HTERT RPE-1 (cell line): ENCODE data around the gene OSBPL3.
"Not testable (repeated sequence)": the region's sequence is repeated elsewhere in the genome, so short reads cannot be mapped to it uniquely, and the experiment has no call there.

Source experiments
- in situ Hi-C: fragments of 300-500 bp; cut with MboI; formaldehyde crosslinking; loops from 4 replicates; pipeline ENCODE4 v1.14.3; 2020; ENCODE audit warnings: low sequenced_read_pairs

The OSBPL3 gene

DNA sequence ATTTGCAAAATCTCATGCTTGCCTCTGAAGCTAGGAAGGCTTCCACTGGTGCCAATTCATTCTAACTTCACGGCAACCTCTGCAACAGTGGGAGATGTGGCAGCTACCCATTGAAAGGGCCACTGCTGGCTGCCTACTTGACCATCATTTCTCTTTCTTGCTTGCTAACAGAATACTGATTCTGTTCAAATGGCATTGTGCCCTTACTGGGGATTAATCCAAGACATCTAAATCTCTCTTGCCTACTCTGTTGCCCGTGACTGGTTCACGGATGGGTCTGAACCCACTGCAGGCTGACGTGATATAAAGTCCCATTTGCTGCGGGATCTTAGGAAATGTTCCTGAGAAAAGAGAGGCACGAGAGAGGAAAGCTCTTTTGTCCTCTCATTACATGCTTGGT, 171.5 kb downstream of the OSBPL3 start:
- in situ Hi-C loops = no loop called here

GRCh38 chr7:24802300-24802699, 177.7 kb downstream of the OSBPL3 start:
- in situ Hi-C loops = no loop called here

- in situ Hi-C loops = no loop called here
These were observed 178.1 kb downstream of the OSBPL3 start for GRCh38 chr7:24801883-24802282.

- in situ Hi-C loops = no loop called here
These were observed 179.3 kb downstream of the OSBPL3 start for GRCh38 chr7:24800667-24801066.

GRCh38 chr7:24800073-24800472, 179.9 kb downstream of the OSBPL3 start:
- in situ Hi-C loops = no loop called here

DNA sequence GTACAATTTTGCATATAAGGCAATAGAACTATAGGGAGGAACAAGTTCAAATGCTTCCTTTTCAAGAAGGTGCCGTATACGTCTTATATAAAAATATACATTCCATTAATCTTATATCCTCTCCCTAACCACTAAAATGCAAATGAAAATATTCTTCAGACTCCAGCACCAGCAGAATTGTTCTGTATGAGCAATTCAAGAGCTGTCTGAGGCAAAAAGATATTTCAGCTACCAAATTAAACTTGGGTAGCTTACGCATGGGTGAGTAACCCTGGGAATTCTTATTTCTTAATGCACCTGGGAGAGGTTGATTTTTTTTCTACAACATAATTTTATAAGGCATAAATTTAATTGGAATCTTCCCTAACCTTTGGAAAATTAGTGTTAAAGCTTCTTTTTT, 180.5 kb downstream of the OSBPL3 start:
- in situ Hi-C loops = no loop called here

GRCh38 chr7:24798261-24798660, 181.7 kb downstream of the OSBPL3 start:
- in situ Hi-C loops = no loop called here

GRCh38 chr7:24797270-24797669, 182.7 kb downstream of the OSBPL3 start:
- in situ Hi-C loops = no loop called here

- in situ Hi-C loops = no loop called here
These were observed 184.6 kb downstream of the OSBPL3 start for GRCh38 chr7:24795407-24795767.

DNA sequence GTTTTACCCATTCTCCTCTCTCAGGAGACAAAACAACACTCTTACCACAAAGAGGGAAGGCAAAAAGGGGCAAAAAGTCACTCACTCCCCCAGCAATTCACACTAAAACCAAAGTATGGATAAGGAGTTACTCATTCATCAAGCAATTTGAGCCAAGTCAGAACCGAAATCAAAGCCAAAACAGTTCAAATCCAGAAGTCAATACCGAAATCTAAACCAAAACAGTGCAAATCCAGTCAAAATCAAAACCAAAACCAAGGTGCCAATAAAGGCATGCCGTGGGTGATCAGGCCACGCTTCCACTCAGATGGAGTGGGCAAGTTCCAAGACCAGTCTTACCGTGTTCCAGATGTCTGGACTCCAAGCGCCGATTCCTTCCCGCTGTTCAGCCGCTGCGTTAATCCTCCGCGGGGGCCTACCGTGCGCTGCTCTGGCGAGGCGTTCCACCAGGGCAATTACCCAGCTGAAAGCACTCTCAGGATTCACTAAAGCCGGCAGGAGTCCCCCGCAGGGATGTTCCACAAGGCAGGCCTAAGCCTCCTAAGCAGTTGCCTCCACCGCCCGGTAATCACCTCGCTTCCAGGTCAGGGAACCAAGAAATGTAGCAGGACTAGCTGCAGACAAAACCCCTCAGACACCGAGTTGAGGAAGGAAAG, 185.1 kb downstream of the OSBPL3 start:
- in situ Hi-C loops = not testable (repeated sequence)

DNA sequence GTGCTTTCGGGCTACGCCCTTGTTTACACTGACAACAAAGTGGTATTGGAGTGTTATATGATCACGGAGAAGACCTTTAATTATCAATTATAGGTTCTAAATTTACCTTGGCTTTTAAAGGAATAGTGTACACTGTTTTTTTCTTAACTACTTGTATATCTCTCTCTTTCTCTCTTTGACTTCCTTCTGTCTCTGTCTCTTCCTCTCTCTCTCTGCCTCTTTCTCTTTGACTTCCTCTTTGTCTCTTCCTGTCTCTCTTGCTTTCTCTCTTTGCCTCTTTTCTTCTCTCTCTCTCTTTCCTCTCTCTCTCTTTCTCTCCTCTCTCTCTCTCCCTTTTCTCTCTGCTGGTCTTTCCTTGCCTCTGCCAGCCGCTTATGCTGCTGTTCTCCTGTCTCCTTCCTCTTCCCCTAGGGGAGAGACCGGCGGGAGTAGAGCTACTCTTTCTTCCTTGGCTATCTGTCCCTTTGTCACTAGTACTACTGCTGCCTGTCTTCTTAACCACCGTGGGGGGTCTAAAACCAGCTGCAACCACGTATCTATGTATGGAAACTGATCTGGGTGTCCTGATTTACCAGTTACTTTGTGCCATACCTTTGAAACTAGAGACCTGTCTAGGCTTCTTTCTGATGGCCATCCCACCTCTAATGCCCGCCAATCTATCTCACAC, 185.9 kb downstream of the OSBPL3 start:
- in situ Hi-C loops = no loop called here

- in situ Hi-C loops = no loop called here
These were observed 190.9 kb downstream of the OSBPL3 start for GRCh38 chr7:24788961-24789576.

DNA sequence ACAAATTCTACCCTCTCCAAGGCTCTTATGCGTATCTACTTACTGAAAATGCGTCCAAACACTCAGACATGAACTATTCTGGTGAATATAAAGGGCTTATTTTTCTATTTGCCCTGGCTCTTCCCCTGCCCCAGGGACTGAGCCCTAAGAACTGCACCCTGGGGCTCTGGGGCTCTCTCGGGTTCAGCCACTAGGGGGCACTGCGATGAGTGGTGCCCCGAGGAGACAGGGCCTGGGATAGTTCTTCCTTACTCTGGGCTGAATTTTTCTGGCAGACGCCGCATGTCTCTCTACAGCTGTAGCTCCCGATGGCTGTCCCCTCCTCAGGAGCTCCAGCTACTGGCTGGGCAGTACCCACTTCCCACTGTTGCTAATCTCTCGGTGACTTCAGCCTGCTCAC, 191.9 kb downstream of the OSBPL3 start:
- in situ Hi-C loops = no loop called here

DNA sequence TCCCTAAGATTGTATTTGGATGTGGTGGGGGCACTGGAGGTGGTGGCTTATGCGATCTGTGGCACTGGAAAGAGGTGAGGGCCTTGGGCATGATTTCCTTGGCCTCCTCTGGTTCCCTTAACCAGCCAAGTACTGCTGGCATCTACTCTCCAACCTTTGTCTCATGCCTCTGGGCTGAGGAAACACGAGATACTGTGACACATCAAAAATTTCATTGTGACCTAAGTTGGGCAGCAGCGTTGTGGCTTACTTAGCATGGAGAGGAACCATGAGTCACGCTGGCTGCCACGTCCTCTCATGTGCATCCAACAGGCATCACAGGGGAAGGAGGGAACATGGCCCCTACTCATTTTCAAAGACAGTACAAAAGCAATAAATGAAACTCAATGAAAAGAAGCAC, 193.0 kb downstream of the OSBPL3 start:
- in situ Hi-C loops = no loop called here

DNA sequence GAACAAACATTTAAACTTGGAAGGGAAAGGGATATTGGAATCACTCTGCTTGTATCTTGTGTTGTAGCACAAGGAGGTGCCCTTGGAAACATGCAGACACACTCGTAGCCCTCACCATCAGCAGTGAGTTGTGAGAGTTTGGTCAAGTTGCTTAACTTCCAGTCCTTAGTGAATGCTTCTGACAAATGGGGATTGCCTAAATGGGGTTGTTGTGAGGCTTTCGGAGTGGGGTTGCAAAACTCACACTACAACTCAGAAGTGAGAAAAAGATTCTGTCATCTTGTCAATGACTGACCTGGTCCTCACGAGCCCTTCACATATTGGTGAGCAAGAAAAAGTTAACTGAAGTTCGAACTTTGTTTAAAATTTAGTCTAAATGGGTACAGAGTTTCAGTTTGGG, 193.7 kb downstream of the OSBPL3 start:
- in situ Hi-C loops = no loop called here

- in situ Hi-C loops = no loop called here
These were observed 195.7 kb downstream of the OSBPL3 start for GRCh38 chr7:24784277-24784676.

DNA sequence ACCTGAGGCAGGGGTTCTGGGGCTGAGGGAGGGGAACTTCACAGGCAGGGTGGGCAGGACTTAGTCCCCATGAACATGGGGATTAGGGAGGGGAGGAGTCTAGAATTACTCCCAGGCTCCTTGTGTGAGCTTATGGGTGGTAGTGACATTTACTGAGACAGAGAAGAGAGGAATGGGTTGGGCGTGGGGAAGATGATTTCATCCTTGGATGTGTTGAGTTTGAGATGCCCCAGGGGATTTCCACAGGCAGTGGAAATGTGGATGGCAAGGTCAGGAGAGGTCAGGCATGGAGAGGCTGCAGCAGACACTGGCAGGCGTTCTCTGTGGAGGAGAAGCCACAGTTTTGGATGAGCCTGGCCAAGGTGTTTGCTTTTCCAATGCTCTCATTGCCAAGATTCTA, 196.3 kb downstream of the OSBPL3 start:
- in situ Hi-C loops = no loop called here

- in situ Hi-C loops = no loop called here
These were observed 198.9 kb downstream of the OSBPL3 start for GRCh38 chr7:24781106-24781505.

GRCh38 chr7:24779283-24779655, 200.7 kb downstream of the OSBPL3 start:
- in situ Hi-C loops = no loop called here

DNA sequence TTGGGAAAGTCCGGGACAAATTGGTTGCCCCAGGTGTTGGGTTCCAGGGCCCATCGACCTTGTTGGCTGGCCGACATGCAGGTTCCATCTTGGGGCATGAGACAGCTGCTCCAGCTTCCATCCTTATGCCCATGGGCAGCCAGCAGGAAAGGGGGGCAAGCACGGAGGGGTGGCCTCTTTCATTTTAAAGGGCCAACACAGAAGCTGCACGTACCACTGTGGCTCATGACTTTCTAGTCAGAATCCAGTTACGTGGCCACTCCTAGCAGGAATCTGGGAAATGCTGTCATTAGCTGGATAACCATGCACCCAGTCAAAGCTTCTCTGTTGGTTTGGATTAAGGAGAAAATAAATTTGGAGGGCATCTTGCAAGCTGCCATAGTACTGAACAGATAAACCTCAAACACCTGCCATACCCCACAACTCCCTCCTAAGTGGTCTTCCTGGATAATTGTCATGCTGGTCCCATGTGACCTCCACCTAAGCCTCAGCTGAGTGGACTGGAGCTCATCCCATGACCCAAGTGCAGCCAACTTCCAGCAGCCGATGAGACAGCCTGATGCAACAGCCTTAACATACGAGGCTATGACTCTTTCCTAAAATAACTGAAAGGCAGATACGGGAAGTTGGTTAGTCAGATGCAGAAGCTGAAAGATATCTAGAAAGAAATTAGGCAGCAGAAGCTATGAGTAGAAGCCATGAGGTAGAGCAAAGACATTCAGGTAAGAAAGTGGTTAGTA, 201.3 kb downstream of the OSBPL3 start:
- in situ Hi-C loops = no loop called here

GRCh38 chr7:24777806-24778205, 202.2 kb downstream of the OSBPL3 start:
- in situ Hi-C loops = no loop called here

DNA sequence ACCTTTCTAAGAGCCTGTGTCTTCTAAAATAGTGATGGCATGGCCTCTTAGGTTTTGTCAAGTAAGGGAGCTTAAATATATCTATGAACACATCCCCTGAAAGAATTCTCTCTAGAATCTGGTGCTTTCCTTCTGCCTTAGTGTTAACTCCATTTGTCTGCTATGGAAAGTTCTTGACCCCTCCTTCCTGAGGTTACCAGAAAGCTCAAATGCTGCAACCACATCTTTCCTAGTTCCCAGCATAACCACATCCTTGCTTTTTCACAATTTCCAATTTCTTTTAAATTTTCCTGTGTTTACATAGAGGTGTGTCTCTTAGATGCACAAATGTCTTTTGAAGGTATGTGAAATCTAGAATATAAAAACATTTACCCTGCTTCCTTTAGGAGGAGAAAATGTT, 206.3 kb downstream of the OSBPL3 start:
- in situ Hi-C loops = no loop called here
